PC-9 (cell line): Measurements from ENCODE around the gene FGF12. TPM values are rescaled to one million over a fixed set of nuclear protein-coding genes. Genes with fewer than 3 reads are reported as not detected.

Source experiments
- BruUV-seq: library from RNA; stranded (reverse); fragments of 400-500 nt; replicated peaks from 2 replicates; lab custom pipeline; 2021; lab: Mats Ljungman, UMichigan
- CTCF ChIA-PET: fragments of 300-600 bp; sonication (Branson Sonifier 250); formaldehyde crosslinking; loops from one replicate; lab custom pipeline; 2022; ENCODE audit warnings: antibody characterized with exemption; lab: Charles Lee
- POLR2A ChIA-PET: fragments of 300-600 bp; sonication (Branson Sonifier 250); formaldehyde crosslinking; loops from one replicate; lab custom pipeline; 2022; ENCODE audit warnings: antibody characterized with exemption; ENCODE audit not compliant: unreplicated experiment; lab: Charles Lee
- DNase-seq, 2 experiments: peaks; one replicate each; pipeline versions ENCODE4 v3.0.0 to v3.0.0-alpha.2; 2015 to 2022; ENCODE audit warnings: mixed read lengths in 1 of 2
- H2AFZ ChIP-seq: fragments of 200-600 bp; sonication (generic); 2 replicates; pipeline ENCODE4 v1.8.1; 2017; ENCODE audit warnings: antibody characterized with exemption
- H3F3A ChIP-seq: fragments of 200-600 bp; sonication (generic); 2 replicates; pipeline ENCODE4 v1.8.1; 2017; ENCODE audit warnings: antibody characterized with exemption, mild to moderate bottlenecking, low read depth; ENCODE audit not compliant: insufficient read depth
- H3K27ac ChIP-seq: fragments of 200-600 bp; sonication (generic); 2 replicates; pipeline ENCODE4 v1.6.1; 2016; ENCODE audit warnings: mixed run types
- H3K27me3 ChIP-seq: fragments of 200-600 bp; sonication (generic); 2 replicates; pipeline ENCODE4 v1.6.1; 2016; ENCODE audit warnings: low read depth, mixed run types; ENCODE audit not compliant: insufficient read depth
- H3K36me3 ChIP-seq: fragments of 200-600 bp; sonication (generic); 2 replicates; pipeline ENCODE4 v1.6.1; 2016; ENCODE audit warnings: low read depth, mixed run types
- H3K4me1 ChIP-seq: fragments of 200-600 bp; sonication (generic); replicated peaks from 2 replicates; pipeline ENCODE4 v1.6.1; 2016; ENCODE audit warnings: mixed run types; ENCODE audit not compliant: insufficient read depth
- H3K4me2 ChIP-seq: fragments of 200-600 bp; sonication (generic); 2 replicates; pipeline ENCODE4 v1.6.1; 2017; ENCODE audit warnings: mixed run types
- H3K4me3 ChIP-seq: fragments of 200-600 bp; sonication (generic); 2 replicates; pipeline ENCODE4 v1.6.1; 2016; ENCODE audit warnings: mixed run types
- H3K79me2 ChIP-seq: fragments of 200-600 bp; sonication (generic); 2 replicates; pipeline ENCODE4 v1.6.1; 2017; ENCODE audit warnings: low read depth, mixed run types
- H3K9me2 ChIP-seq: fragments of 200-600 bp; sonication (generic); 2 replicates; pipeline ENCODE4 v1.8.1; 2017; ENCODE audit warnings: mild to moderate bottlenecking; ENCODE audit not compliant: insufficient read depth
- H3K9me3 ChIP-seq: fragments of 200-600 bp; sonication (generic); 2 replicates; pipeline ENCODE4 v1.8.1; 2016; ENCODE audit warnings: low read depth; ENCODE audit not compliant: insufficient read depth
- H4K20me1 ChIP-seq: fragments of 200-600 bp; sonication (generic); 2 replicates; pipeline ENCODE4 v1.8.1; 2017; ENCODE audit not compliant: insufficient read depth
- CTCF ChIP-seq: fragments of 200-600 bp; sonication (generic); conservative IDR thresholded peaks from 2 replicates; pipeline ENCODE4 v1.6.1; 2017; ENCODE audit warnings: mixed run types, antibody characterized with exemption, mild to moderate bottlenecking, moderate library complexity
- EZH2 ChIP-seq: fragments of 200-600 bp; sonication (generic); IDR thresholded peaks from 2 replicates; pipeline ENCODE4 v1.8.0; 2017; ENCODE audit warnings: antibody characterized with exemption, low read depth
- intact Hi-C: fragments of 100-400 bp; cut with micrococcal nuclease; formaldehyde crosslinking; loops from one replicate; pipeline ENCODE4 v1.10.0; 2022; ENCODE audit not compliant: unreplicated experiment
- total RNA-seq: library from RNA; stranded (reverse); gene quantifications from 2 replicates; pipeline ENCODE4 v1.2.3, GENCODE V29; 2021

FGF12 gene
- total RNA-seq, 1 experiment from 2014 or later: 10.9 TPM

- intact Hi-C loops: no loop called here
- Histone ChIP-seq H3K27ac (no peak overlapping the region), H3K4me3 (no peak overlapping the region), H3K9me3 (no peaks in the 10 kb centered on the region), H4K20me1 (no peaks in the 10 kb centered on the region), H3K4me2 (no peak overlapping the region), H3K79me2 (no peaks in the 10 kb centered on the region), H2AFZ (no peak overlapping the region), H3F3A (no peaks in the 10 kb centered on the region), H3K9me2 (0 out of 2 replicates have a peak, but pooled peaks cover 3% of the 10 kb centered on the region), H3K27me3 (no peaks in the 10 kb centered on the region), H3K4me1 (no peaks in the 10 kb centered on the region), H3K36me3 (no peaks in the 10 kb centered on the region)
- POLR2A ChIA-PET: interaction anchor here (0.6 kb wide), 1 partner anchor 243 kb away, joined by 3 read pairs; no protein-coding TSS in a partner anchor
- no TSS peak for BruUV-seq
- DNase-seq: no peak
- TF ChIP-seq EZH2: no peak
- no peak for TF ChIP-seq CTCF
- CTCF ChIA-PET: interaction anchor here (0.6 kb wide), 1 partner anchor 122 kb away, joined by 3 read pairs; no protein-coding TSS in a partner anchor
Measured at GRCh38 chr3:192397012-192397411, 330.3 kb downstream of the FGF12 start.

- no TSS peak for BruUV-seq
- CTCF ChIA-PET: no interaction called here
- intact Hi-C loops: no loop called here
- no peaks in the 10 kb centered on the region for H3K36me3 ChIP-seq
- no peak overlapping the region for H2AFZ ChIP-seq
- no peak overlapping the region for H3K4me2 ChIP-seq
- H3F3A ChIP-seq: no peaks in the 10 kb centered on the region
- TF ChIP-seq EZH2 (no peak), CTCF (no peak)
- H4K20me1 ChIP-seq: no peaks in the 10 kb centered on the region
- H3K79me2 ChIP-seq: no peaks in the 10 kb centered on the region
- POLR2A ChIA-PET: no interaction called here
- 0 out of 2 replicates have a peak, but pooled peaks cover 3% of the 10 kb centered on the region for H3K9me2 ChIP-seq
- no peaks in the 10 kb centered on the region for H3K4me1 ChIP-seq
- no peaks in the 10 kb centered on the region for H3K9me3 ChIP-seq
- H3K27me3 ChIP-seq: no peaks in the 10 kb centered on the region
- no peak for DNase-seq
- H3K4me3 ChIP-seq: no peak overlapping the region
- no peak overlapping the region for H3K27ac ChIP-seq
Measured at GRCh38 chr3:192395506-192395905, 331.8 kb downstream of the FGF12 start.

GRCh38 chr3:192392986-192393385 lies 334.4 kb downstream of the FGF12 start:
- 0 out of 2 replicates have a peak, but pooled peaks cover 3% of the 10 kb centered on the region for H3K9me2 ChIP-seq
- ChIA-PET CTCF (no interaction called here), POLR2A (no interaction called here)
- H4K20me1 ChIP-seq: no peaks in the 10 kb centered on the region
- no peak overlapping the region for H3K4me3 ChIP-seq
- no peak overlapping the region for H2AFZ ChIP-seq
- H3K4me2 ChIP-seq: no peak overlapping the region
- H3K27me3 ChIP-seq: no peaks in the 10 kb centered on the region
- no peaks in the 10 kb centered on the region for H3K4me1 ChIP-seq
- intact Hi-C loops: no loop called here
- no peaks in the 10 kb centered on the region for H3K79me2 ChIP-seq
- H3K36me3 ChIP-seq: no peaks in the 10 kb centered on the region
- H3K9me3 ChIP-seq: no peaks in the 10 kb centered on the region
- no peak overlapping the region for H3K27ac ChIP-seq
- no peak for TF ChIP-seq EZH2
- no peak for TF ChIP-seq CTCF
- no peak for DNase-seq
- BruUV-seq: no TSS peak
- H3F3A ChIP-seq: no peaks in the 10 kb centered on the region
